MCF 10A (cell line): Measurements from ENCODE around the gene MRPS12. TPM values are rescaled to one million over a fixed set of nuclear protein-coding genes. Genes with fewer than 3 reads are reported as not detected.

Experiments used
- BruUV-seq: library from RNA; stranded (reverse); fragments of 400-500 nt; replicated peaks from 2 replicates; lab custom pipeline; 2021; lab: Mats Ljungman, UMichigan
- CTCF ChIA-PET: fragments of 300-600 bp; sonication (Branson Sonifier 250); formaldehyde crosslinking; extraction: SDS; loops from one replicate; lab custom pipeline; 2021; ENCODE audit warnings: antibody characterized with exemption, inconsistent platforms; lab: Yijun Ruan, JAX
- POLR2A ChIA-PET: fragments of 300-600, 350-650 bp; sonication (Branson Sonifier 250); formaldehyde crosslinking; extraction: SDS; loops from one replicate; lab custom pipeline; 2020; ENCODE audit warnings: antibody characterized with exemption, inconsistent platforms; lab: Yijun Ruan, JAX
- DNase-seq: peaks from one replicate; pipeline ENCODE4 v3.0.0-alpha.2; 2018; ENCODE audit not compliant: unreplicated experiment
- H3K27ac Mint-ChIP-seq: one replicate; pipeline ENCODE4 v1.8.0; 2022; ENCODE audit warnings: mild to moderate bottlenecking, low read depth, mixed read lengths; ENCODE audit not compliant: unreplicated experiment
- H3K27me3 Mint-ChIP-seq: one replicate; pipeline ENCODE4 v1.8.0; 2022; ENCODE audit warnings: mixed read lengths; ENCODE audit not compliant: insufficient read depth, unreplicated experiment
- H3K36me3 Mint-ChIP-seq: one replicate; pipeline ENCODE4 v1.8.0; 2022; ENCODE audit warnings: mild to moderate bottlenecking, moderate library complexity, mixed read lengths; ENCODE audit not compliant: insufficient read depth, unreplicated experiment
- H3K4me1 Mint-ChIP-seq: one replicate; pipeline ENCODE4 v1.8.0; 2022; ENCODE audit warnings: mixed read lengths; ENCODE audit not compliant: insufficient read depth, unreplicated experiment
- H3K4me3 Mint-ChIP-seq: one replicate; pipeline ENCODE4 v1.8.0; 2022; ENCODE audit warnings: mild to moderate bottlenecking, moderate library complexity, mixed read lengths; ENCODE audit not compliant: unreplicated experiment
- H3K9me3 Mint-ChIP-seq: one replicate; pipeline ENCODE4 v1.8.0; 2022; ENCODE audit warnings: mixed read lengths; ENCODE audit not compliant: unreplicated experiment
- intact Hi-C: fragments of 100-400 bp; cut with micrococcal nuclease; formaldehyde crosslinking; loops from 2 replicates; pipeline ENCODE4 v1.14.1; 2022
- total RNA-seq: library from RNA; stranded (reverse); gene quantifications from 2 replicates; pipeline ENCODE4 v1.2.3, GENCODE V29; 2022
- TF ChIP-seq, protein P1 (sequence below): fragments of 200-600 bp; IDR thresholded peaks from one replicate; pipeline ENCODE4 v1.8.0; 2022; ENCODE audit warnings: antibody characterized with exemption, mild to moderate bottlenecking; ENCODE audit not compliant: unreplicated experiment

MRPS12 gene
- total RNA-seq, 1 experiment from 2014 or later: 53.3 TPM

DNA sequence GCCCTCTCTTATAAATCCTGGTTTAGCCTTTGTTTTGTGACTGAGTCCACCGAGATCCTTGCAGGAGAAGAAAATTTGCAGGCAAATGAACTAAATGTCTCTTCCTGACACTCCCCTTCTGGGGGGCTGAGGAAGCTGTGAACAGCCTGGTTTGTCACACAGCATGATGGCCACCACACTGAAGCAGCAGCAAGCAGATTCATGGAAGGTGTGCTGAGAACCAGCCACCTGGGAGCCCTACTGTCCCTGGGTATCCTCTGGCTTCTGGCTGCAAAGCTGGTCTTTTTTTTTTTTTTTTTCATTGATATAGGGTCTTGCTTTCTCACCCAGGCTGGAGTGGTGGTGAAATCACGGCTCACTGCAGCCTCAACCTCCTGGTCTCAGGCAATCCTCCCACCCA is 11.2 kb downstream of the MRPS12 start:
- no TSS peak for BruUV-seq
- CTCF ChIA-PET: no interaction called here
- no peak overlapping the region for H3K4me3 Mint-ChIP-seq

DNA sequence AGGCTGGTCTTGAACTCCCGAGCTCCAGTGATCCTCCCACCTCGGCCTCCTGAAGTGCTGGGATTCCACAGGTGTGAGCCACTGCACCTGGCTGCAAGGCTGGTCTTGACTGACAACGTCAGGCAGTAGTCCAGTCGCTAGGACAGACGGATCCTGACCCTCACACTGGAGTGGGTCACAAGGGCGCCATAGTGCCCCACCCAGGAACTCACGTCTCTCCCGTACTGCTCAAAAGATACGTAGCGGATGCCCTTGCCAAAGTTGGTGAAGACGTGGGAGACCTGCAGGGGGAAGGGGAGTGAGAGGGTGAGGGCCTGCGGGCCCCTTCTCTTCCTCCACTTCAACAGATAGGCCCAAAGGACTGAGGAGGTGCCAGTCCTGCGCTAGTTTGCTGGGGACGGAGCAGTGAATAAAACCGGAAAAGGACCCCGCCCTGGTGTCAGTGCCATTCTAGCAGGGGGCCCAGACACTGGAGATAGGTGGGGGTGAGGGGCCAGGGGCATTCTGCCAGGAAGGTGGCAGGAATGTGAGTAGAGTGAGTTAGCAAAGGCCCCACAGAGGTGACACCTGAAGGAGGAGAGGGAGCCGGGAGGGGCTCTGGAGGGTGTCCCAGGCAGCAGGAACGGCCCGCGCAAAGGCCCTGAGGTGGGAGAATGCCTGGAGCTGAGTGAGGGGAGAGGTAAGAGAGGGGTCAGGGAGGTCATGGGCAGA is 11.9 kb downstream of the MRPS12 start:
- no TSS peak for BruUV-seq
- Mint-ChIP-seq H3K4me3 (no peak overlapping the region), H3K36me3 (no peaks in the 10 kb centered on the region), H3K9me3 (no peaks in the 10 kb centered on the region), H3K27ac (no peak overlapping the region), H3K4me1 (no peaks in the 10 kb centered on the region), H3K27me3 (peaks cover 13% of the 10 kb centered on the region)
- TF ChIP-seq, protein P1, sequence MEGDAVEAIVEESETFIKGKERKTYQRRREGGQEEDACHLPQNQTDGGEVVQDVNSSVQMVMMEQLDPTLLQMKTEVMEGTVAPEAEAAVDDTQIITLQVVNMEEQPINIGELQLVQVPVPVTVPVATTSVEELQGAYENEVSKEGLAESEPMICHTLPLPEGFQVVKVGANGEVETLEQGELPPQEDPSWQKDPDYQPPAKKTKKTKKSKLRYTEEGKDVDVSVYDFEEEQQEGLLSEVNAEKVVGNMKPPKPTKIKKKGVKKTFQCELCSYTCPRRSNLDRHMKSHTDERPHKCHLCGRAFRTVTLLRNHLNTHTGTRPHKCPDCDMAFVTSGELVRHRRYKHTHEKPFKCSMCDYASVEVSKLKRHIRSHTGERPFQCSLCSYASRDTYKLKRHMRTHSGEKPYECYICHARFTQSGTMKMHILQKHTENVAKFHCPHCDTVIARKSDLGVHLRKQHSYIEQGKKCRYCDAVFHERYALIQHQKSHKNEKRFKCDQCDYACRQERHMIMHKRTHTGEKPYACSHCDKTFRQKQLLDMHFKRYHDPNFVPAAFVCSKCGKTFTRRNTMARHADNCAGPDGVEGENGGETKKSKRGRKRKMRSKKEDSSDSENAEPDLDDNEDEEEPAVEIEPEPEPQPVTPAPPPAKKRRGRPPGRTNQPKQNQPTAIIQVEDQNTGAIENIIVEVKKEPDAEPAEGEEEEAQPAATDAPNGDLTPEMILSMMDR: no peak
- CTCF ChIA-PET: interaction anchor here (0.7 kb wide), 1 partner anchor 55 kb away, joined by 4 read pairs; no protein-coding TSS in a partner anchor
- no peak for DNase-seq
- intact Hi-C loops: no loop called here
- POLR2A ChIA-PET: no interaction called here

More for the DNA sequence above, 11.2 kb downstream of the MRPS12 start:
- Mint-ChIP-seq H3K9me3 (no peaks in the 10 kb centered on the region), H3K27me3 (peaks cover 13% of the 10 kb centered on the region), H3K4me1 (no peaks in the 10 kb centered on the region), H3K27ac (no peak overlapping the region), H3K36me3 (no peaks in the 10 kb centered on the region)
- DNase-seq: no peak
- TF ChIP-seq, protein P1: no peak
- intact Hi-C loops: no loop called here
- POLR2A ChIA-PET: no interaction called here

DNA sequence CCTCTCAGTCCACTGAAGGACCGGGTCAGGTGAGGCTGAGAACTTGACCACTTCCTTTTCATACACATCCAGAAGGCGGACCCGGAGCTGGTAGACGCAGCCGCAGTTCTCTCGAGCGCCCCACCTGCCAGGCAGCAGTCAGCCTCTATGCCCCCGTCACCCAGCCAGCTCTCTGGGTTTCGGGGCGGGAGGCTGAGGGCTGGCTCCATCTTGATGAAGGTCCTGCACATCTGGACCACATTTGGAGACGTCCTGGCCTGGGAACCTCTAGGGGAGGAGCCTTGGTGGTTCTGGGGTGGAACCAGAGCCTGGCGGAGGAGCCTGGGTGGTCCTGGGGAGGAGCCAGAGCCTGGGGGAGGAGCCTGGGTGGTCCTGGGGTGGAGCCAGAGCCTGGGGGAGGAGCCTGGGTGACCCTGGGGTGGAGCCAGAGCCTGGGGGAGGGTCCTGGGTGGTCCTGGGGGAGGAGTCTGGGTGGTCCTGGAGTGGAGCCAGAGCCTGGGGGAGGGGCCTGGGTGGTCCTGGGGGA is 14.3 kb downstream of the MRPS12 start:
- H3K36me3 Mint-ChIP-seq: no peaks in the 10 kb centered on the region
- no peak for DNase-seq
- POLR2A ChIA-PET: no interaction called here
- CTCF ChIA-PET: interaction anchor here (1.5 kb wide), 1 partner anchor 16 kb away, joined by 4 read pairs; no protein-coding TSS in a partner anchor
- H3K9me3 Mint-ChIP-seq: no peaks in the 10 kb centered on the region
- no peak overlapping the region for H3K4me3 Mint-ChIP-seq
- no peak overlapping the region for H3K27ac Mint-ChIP-seq
- intact Hi-C loops: no loop called here
- no peaks in the 10 kb centered on the region for H3K4me1 Mint-ChIP-seq
- peaks cover 13% of the 10 kb centered on the region for H3K27me3 Mint-ChIP-seq
- no TSS peak for BruUV-seq
- TF ChIP-seq, protein P1: no peak

GRCh38 chr19:38945562-38946228 is 15.0 kb downstream of the MRPS12 start:
- ChIA-PET CTCF (no interaction called here), POLR2A (no interaction called here)
- Mint-ChIP-seq H3K9me3 (no peaks in the 10 kb centered on the region), H3K4me3 (no peak overlapping the region), H3K27me3 (peaks cover 8% of the 10 kb centered on the region), H3K36me3 (no peaks in the 10 kb centered on the region), H3K27ac (no peak overlapping the region), H3K4me1 (no peaks in the 10 kb centered on the region)
- DNase-seq: no peak
- TF ChIP-seq, protein P1: no peak
- no TSS peak for BruUV-seq
- intact Hi-C loops: no loop called here
